K562 (cell line): Measurements from ENCODE around the gene TRPV5. TPM values are rescaled to one million over a fixed set of nuclear protein-coding genes. Genes with fewer than 3 reads are reported as not detected.

ENCODE experiments used
- BHLHE40 ChIP-seq: IDR thresholded peaks from 2 replicates; pipeline ENCODE4 v1.6.1; 2011; ENCODE audit warnings: low read length, improper control_type of control experiment
- CHCHD3 ChIP-seq: fragments of 250-450 bp; sonication (Bioruptor Pico); IDR thresholded peaks from 2 replicates; pipeline ENCODE4 v2.1.2; 2022; ENCODE audit warnings: mild to moderate bottlenecking
- ESRRA ChIP-seq: fragments of 450-650 bp; IDR thresholded peaks from 2 replicates; pipeline ENCODE4 v1.6.1; 2014; ENCODE audit warnings: low read depth, mild to moderate bottlenecking, moderate library complexity, borderline replicate concordance
- FIP1L1 ChIP-seq: fragments of 200-400 bp; formaldehyde crosslinking; IDR thresholded peaks from 2 replicates; pipeline ENCODE4 v1.6.1; 2018; ENCODE audit warnings: mild to moderate bottlenecking, low read depth, low read length; ENCODE audit not compliant: poor library complexity, severe bottlenecking
- HMGN3 ChIP-seq: IDR thresholded peaks from 2 replicates; pipeline ENCODE4 v1.6.1; 2011; ENCODE audit warnings: borderline replicate concordance, low read depth, mild to moderate bottlenecking, mixed read lengths, low read length; ENCODE audit not compliant: insufficient read length; ENCODE audit errors: extremely low read depth
- L3MBTL2 ChIP-seq: fragments of 450-650 bp; IDR thresholded peaks from 2 replicates; pipeline ENCODE4 v1.6.1; 2016; ENCODE audit warnings: mild to moderate bottlenecking, moderate library complexity
- MAFK ChIP-seq: IDR thresholded peaks from 2 replicates; pipeline ENCODE4 v1.6.1; 2011; ENCODE audit warnings: low read length, improper control_type of control experiment
- MNT ChIP-seq, 2 experiments: fragments of 450-650 bp; conservative IDR thresholded peaks; 2 replicates each; pipeline ENCODE4 v1.6.1; 2017; ENCODE audit warnings: mild to moderate bottlenecking in 2 of 2, moderate library complexity in 2 of 2
- MXI1 ChIP-seq: IDR thresholded peaks from 2 replicates; pipeline ENCODE4 v1.6.1; 2011; ENCODE audit warnings: low read depth, mild to moderate bottlenecking, improper control_type of control experiment, low read length
- MYNN ChIP-seq, 2 experiments: sonication (generic); formaldehyde crosslinking in 1 of 2; IDR thresholded peaks; 2 replicates each; pipeline versions ENCODE4 v1.5.0 to v1.6.1; 2016 to 2020; ENCODE audit warnings: antibody characterized with exemption in 1 of 2, missing genetic modification reagents in 1 of 2
- NEUROD1 ChIP-seq: fragments of 150-350 bp; IDR thresholded peaks from 2 replicates; pipeline ENCODE4 v1.6.1; 2014; ENCODE audit warnings: borderline replicate concordance, low read length, low read depth; ENCODE audit not compliant: partially characterized antibody
- NFATC3 ChIP-seq: fragments of 450-650 bp; IDR thresholded peaks from 2 replicates; pipeline ENCODE4 v1.6.1; 2017; ENCODE audit warnings: mild to moderate bottlenecking
- NR3C1 ChIP-seq: sonication (generic); formaldehyde crosslinking; IDR thresholded peaks from 2 replicates; pipeline ENCODE4 v1.8.1; 2022; ENCODE audit warnings: missing genetic modification reagents
- PATZ1 ChIP-seq: fragments of 250-450 bp; sonication (Bioruptor Pico); IDR thresholded peaks from 2 replicates; pipeline ENCODE4 v1.5.0; 2020; ENCODE audit warnings: mild to moderate bottlenecking, borderline replicate concordance
- PHF20 ChIP-seq: fragments of 450-650 bp; IDR thresholded peaks from 2 replicates; pipeline ENCODE4 v1.6.1; 2018; ENCODE audit not compliant: partially characterized antibody
- RBFOX2 ChIP-seq: fragments of 200-400 bp; formaldehyde crosslinking; IDR thresholded peaks from 2 replicates; pipeline ENCODE4 v1.6.1; 2017; ENCODE audit warnings: low read depth, mild to moderate bottlenecking, low read length, moderate library complexity
- RFX1 ChIP-seq: fragments of 450-650 bp; IDR thresholded peaks from 2 replicates; pipeline ENCODE4 v1.6.1; 2016; ENCODE audit warnings: mild to moderate bottlenecking, moderate library complexity
- SLC30A9 ChIP-seq: fragments of 250-450 bp; sonication (Bioruptor Pico); IDR thresholded peaks from 2 replicates; pipeline ENCODE4 v1.8.0; 2022; ENCODE audit warnings: mild to moderate bottlenecking, moderate library complexity
- SRSF7 ChIP-seq: fragments of 200-400 bp; formaldehyde crosslinking; optimal IDR thresholded peaks from 2 replicates; pipeline ENCODE3; 2017; ENCODE audit warnings: mild to moderate bottlenecking, low read depth, low read length
- ZKSCAN1 ChIP-seq: fragments of 150-350 bp; IDR thresholded peaks from 2 replicates; pipeline ENCODE4 v1.6.1; 2016; ENCODE audit warnings: low read depth, low read length
- ZNF175 ChIP-seq: fragments of 200-800 bp; sonication (Bioruptor generic); IDR thresholded peaks from 2 replicates; pipeline ENCODE4 v1.6.1; 2016; ENCODE audit warnings: low read depth, mild to moderate bottlenecking, missing genetic modification characterization, missing compliant biosample characterization
- ZNF316 ChIP-seq: fragments of 450-650 bp; IDR thresholded peaks from 2 replicates; pipeline ENCODE4 v1.6.1; 2016
- ZNF644 ChIP-seq: fragments of 200-800 bp; sonication (Bioruptor generic); IDR thresholded peaks from 2 replicates; pipeline ENCODE4 v1.6.1; 2016; ENCODE audit warnings: low read depth, missing genetic modification characterization, missing compliant biosample characterization
- ZNF76 ChIP-seq: fragments of 250-450 bp; sonication (Bioruptor Pico); IDR thresholded peaks from 2 replicates; pipeline ENCODE4 v1.4.0; 2020; ENCODE audit warnings: mild to moderate bottlenecking, moderate library complexity, borderline replicate concordance
- polyA plus RNA-seq, 8 experiments: library from polyadenylated mRNA; depleted of rRNA in 4 of 8; stranded (reverse) in 5 of 8; unstranded in 3 of 8; fragments of >200 nt; fragmentation: Nextera tagmentation in 2 of 8; fragmentation: Illumina TruSeq in 1 of 8; extraction: Ambion mirVana in 2 of 8; extraction: Trizol in 1 of 8; gene quantifications; 2 replicates each; pipeline versions ENCODE4 v1.2.1 to v1.2.3, GENCODE V29; 2011 to 2014; ENCODE audit warnings: inconsistent platforms in 1 of 8, missing spikeins in 1 of 8
- total RNA-seq, 7 experiments: library from RNA; depleted of rRNA in 6 of 7; stranded (reverse); fragments of >200 nt in 6 of 7; fragmentation: Illumina TruSeq in 2 of 7; extraction: Trizol in 2 of 7; gene quantifications; 2 replicates each; pipeline versions ENCODE4 v1.2.1 to v1.2.3, GENCODE V29; 2011 to 2021; ENCODE audit warnings: low replicate concordance in 1 of 7

TRPV5 gene
- total and polyA plus RNA-seq, 9 of the 15 experiments (the other 6 are each of a cell fraction or from before 2014, with no cell fraction given), result not detected

GRCh38 chr7:142961973-142962926 is 28.7 kb upstream of the TRPV5 start, which contains the start of gene KEL (continued):
- TF ChIP-seq MNT (conservative IDR thresholded peaks at IDR 0.05) (peak in 1 of 2 experiments; percentile 67), ZNF316 (peak; percentile 96), BHLHE40 (peak; percentile 65), NEUROD1 (peak; percentile 89), ZNF76 (no peak), ZNF644 (no peak), ESRRA (peak; percentile 33; the same call in 1 of the 2 replicates), RBFOX2 (peak; percentile 52; the same call in 1 of the 2 replicates), MAFK (peak; percentile 65), PATZ1 (CRISPR knock-in tag) (no peak; the same call in 1 of the 2 replicates), RFX1 (no peak), ZNF175 (CRISPR knock-in tag) (no peak), FIP1L1 (no peak), NR3C1 (CRISPR knock-in tag) (no peak), HMGN3 (peak; percentile 63), CHCHD3 (CRISPR knock-in tag) (no peak), PHF20 (no peak), L3MBTL2 (0 out of 2 replicates have a peak, but pooled peaks have one; percentile 13), MYNN (IDR thresholded peaks at IDR 0.05) (peak; percentile 91), MYNN (CRISPR knock-in tag; IDR thresholded peaks at IDR 0.05) (no peak), ZKSCAN1 (peak; percentile 81), NFATC3 (no peak), SRSF7 (no peak), SLC30A9 (CRISPR knock-in tag) (no peak), MXI1 (no peak)
